AG08395 (cell line): Measurements from ENCODE around the gene IFNA5.

Source experiments
- DNase-seq: peaks from one replicate; pipeline ENCODE4 v3.0.0; 2012; ENCODE audit warnings: mixed read lengths, low spot score

Gene IFNA5

GRCh38 chr9:21294364-21294774 lies 10.7 kb downstream of the IFNA5 start:
- DNase-seq, result no peak

DNA sequence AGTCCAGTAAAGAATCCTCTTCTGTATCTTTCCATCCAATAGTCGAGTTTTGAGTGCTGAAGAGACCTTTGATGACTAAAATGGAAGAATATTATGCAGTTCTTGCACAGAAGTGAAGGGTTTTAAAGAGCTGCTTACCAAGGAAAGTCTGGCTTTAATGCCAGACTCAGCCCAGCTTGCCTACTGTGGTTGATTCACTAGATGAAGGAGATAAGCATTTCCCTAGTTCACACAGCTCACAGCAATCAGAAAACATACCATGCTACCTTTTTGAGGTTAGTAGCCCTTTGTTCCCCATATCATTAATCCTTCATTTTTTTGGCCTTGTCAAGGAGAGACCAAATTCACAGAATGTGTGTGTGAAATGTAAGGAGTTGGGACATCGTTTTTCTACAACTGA lies 15.3 kb downstream of the IFNA5 start:
- DNase-seq, result no peak

DNA sequence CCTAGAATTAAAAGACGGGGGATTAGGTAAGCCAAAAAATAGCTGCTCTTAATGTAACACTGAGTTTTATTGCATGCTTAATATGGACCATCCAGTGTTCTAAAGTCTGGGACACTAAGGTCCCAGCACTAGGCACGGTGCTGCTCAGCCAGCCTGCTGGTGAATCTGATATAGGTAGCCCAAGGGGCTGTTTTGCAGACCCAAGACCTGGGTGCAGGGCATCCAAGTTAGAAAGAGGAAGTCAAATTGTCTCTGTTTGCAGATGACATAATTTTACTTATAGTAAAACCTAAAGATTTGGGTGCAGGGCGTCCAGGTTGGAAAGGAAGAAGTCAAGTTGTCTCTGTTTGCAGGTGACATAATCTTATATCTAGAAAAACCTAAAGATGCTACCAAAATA lies 17.8 kb downstream of the IFNA5 start:
- DNase-seq, result no peak

DNA sequence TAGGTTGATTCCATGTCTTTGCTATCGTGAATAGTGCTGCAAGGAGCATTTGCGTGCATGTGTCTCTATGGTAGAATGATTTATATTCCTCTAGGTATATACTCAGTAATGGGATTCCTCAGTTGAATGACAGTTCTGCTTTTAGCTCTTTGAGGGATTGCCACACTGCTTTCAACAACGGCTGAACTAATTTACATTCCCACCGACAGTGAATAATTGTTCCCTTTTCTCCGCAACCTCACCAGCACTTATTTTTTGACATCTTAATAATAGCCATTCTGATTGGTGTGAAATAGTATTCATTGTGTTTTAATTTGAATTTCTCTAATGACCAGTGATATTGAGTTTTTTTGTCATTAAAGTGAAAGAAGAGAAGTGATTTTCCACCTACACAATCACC lies 18.5 kb downstream of the IFNA5 start:
- DNase-seq, result no peak

- no peak for DNase-seq
Observed at GRCh38 chr9:21286099-21286498, 19.0 kb downstream of the IFNA5 start.

GRCh38 chr9:21281275-21281674 lies 23.8 kb downstream of the IFNA5 start:
- no peak for DNase-seq

GRCh38 chr9:21268347-21268657 lies 36.8 kb downstream of the IFNA5 start:
- DNase-seq, result no peak

DNA sequence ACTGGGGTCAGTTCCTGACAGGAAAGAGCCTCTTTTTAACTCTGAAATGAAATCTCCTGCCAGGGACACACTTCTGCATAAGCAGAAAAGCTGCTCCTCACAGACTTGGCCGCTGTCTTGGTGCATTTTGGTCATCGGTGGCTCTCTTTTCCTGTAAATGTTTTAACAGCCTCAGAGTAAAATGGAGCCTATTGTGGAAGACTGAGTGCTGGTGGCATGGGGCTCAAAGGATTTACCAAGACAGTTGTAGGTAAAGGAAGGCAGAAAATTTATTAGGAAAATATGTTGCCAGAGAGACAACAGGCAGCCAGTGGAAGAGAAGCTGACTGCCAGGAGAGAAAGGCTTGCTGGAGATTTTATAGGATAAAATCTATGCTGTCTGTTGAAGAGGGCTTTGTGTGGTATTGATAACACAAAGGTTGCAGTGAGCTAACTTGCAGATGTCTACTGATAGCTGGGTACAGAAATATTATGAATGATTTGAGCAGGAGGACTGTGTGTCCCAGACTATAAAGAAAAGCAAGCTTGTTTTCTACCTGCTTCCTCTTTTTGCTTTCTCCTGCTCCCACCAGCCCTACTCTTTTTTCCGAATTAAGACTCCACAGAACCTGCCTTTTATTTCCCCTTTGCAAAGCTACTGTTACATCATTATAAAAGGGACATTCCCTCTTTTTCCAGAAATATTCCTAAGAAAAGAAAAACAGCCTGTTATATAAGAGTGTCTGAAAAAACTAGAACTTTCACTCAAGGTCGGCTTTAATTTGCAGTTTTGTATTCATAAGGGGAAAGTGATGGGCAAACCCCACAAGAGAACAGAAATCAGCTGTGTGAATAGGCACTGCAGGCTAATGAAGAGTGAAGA lies 37.4 kb downstream of the IFNA5 start:
- no peak for DNase-seq

DNA sequence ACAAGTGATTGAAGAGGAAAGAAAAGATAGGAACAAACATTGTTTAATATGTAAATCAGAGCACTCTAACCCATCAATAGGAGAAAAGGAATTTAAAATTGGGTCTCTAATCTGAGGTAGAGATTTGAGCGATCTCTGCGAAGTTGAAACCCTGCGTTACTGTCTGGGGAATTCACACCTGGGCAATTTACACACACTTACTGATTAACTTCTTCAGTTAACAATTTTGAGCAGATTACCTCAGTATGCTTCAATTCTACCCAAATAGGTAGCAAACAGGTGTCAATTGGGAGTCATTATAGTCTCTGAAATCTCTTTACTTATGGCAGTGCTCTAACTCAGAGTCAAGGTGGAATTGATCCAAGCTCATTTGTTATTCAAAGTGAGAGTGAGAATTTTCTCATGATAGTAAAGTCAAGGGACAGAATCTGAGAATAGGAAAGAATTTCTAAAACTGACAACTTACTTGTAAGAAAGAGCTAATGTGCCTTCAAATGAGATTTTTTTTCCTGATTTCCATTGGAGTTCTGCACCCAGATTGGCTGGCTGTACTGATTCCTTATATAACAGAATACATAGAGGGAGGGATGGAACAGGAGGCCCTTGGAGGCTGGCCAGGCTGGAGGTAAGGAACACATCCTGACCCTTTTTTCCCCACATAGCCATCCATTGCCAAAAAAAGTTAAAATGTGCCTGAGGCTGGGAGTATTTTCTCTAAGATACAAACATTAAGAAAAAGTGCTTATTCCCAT lies 38.2 kb downstream of the IFNA5 start:
- DNase-seq, result no peak

DNA sequence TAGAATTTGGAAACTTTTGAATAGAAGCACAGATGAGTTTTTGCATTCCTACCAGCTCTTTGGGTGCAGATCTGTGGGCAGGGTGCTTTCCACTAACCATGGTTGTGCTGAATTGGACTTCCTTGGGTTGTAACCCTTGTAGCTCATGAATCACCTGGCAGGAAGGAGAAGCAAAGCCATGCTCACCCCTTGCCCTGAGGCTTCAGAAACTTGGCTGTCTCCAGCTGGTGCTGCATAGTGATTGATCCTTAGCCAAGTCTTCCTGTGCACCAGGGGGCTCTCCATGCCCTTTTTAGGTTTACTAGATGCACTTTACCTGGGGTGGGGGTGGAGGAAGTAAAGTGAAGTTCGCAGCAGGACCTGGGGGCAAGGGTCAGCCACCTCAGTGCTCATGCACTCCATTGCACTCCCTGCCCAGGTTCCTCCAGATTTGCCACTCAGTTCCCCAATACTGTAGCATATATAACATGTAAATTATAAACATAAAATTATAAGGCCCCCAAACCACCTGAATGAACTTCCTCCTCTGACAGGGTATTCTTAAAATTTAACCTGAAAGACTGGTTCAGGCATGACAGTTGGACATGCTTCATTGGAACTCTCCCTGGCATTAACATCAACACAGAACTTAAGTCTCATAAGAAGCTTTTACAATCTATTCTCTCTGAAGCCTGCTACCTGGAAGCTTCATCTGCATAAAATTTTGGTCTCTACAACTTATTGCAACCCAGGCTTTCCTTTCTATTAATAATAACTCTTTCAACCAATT lies 39.5 kb downstream of the IFNA5 start:
- DNase-seq, result no peak

GRCh38 chr9:21255538-21256212 lies 49.4 kb downstream of the IFNA5 start:
- no peak for DNase-seq
